ENCODE data around the gene KRTAP3-2.

The KRTAP3-2 gene

DNA sequence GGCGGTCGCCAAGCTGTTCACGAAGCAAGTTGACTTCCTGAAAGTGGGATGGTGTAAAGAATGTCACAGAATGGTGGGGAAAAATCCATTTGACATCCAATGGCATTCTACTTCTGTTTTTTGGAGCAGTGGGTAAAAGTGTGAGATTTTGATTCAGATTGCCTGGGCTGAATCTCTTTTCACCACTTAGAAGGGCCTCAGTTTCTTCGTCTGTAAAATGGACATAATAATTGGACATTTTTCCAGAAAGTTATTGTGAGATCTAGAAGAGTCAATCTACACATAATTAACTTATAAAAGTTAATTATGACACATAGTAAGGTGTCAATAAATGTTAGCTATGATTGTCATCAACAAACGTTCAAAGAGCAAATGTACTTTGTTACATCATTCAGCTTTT is 18.6 kb downstream of the KRTAP3-2 start:
- TF ChIP-seq, protein P1, sequence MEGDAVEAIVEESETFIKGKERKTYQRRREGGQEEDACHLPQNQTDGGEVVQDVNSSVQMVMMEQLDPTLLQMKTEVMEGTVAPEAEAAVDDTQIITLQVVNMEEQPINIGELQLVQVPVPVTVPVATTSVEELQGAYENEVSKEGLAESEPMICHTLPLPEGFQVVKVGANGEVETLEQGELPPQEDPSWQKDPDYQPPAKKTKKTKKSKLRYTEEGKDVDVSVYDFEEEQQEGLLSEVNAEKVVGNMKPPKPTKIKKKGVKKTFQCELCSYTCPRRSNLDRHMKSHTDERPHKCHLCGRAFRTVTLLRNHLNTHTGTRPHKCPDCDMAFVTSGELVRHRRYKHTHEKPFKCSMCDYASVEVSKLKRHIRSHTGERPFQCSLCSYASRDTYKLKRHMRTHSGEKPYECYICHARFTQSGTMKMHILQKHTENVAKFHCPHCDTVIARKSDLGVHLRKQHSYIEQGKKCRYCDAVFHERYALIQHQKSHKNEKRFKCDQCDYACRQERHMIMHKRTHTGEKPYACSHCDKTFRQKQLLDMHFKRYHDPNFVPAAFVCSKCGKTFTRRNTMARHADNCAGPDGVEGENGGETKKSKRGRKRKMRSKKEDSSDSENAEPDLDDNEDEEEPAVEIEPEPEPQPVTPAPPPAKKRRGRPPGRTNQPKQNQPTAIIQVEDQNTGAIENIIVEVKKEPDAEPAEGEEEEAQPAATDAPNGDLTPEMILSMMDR (IDR thresholded peaks at IDR 0.05; ENCODE audit: borderline replicate concordance, insufficient read depth, low read depth, low read length), result no peak
- H3K4me3 ChIP-seq (ENCODE audit: low read depth, low read length), result no peak overlapping the region

DNA sequence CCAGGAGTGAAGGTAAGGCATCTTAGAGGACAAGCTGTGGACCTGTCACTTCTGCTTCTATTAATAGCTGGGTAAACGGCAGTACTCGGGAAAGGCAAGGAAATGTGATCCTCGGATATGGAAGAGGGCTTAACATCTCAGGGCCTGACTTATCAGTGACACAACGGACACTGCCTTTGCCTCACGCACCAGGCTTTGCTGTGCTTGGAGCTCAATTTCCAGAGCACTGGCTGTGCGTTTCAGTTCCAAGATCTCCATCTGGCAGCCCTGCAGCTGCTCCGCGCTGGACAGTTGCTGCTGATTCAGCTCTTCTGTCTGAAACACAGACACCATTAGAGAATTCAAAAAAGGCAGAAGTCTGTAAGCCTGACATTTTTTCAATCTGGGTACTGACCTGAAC is 19.1 kb downstream of the KRTAP3-2 start:
- TF ChIP-seq, protein P1 (IDR thresholded peaks at IDR 0.05; ENCODE audit: borderline replicate concordance, insufficient read depth, low read depth, low read length), result no peak
- H3K4me3 ChIP-seq (ENCODE audit: low read depth, low read length), result no peak overlapping the region

DNA sequence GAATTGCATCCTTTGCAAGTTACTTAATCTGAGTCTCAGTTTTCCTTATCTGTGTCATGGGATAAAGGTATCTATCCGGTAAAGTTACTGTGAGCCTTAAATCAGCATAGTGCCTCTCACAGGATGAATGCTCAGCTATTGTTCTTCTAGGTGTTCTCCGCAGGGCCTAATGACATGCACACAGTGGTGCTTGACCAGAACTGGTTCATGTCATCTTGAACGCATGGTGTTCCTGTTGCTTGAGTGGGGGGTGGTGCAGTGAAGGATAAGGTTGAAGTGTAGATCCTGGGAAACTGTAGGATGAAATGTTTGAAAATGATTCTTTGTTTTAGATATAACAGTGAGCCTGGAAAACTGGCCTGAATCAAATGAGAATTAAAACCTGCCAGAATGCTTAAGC is 19.6 kb downstream of the KRTAP3-2 start:
- TF ChIP-seq, protein P1 (IDR thresholded peaks at IDR 0.05; ENCODE audit: borderline replicate concordance, insufficient read depth, low read depth, low read length), result no peak
- no peak overlapping the region for H3K4me3 ChIP-seq (ENCODE audit: low read depth, low read length)

DNA sequence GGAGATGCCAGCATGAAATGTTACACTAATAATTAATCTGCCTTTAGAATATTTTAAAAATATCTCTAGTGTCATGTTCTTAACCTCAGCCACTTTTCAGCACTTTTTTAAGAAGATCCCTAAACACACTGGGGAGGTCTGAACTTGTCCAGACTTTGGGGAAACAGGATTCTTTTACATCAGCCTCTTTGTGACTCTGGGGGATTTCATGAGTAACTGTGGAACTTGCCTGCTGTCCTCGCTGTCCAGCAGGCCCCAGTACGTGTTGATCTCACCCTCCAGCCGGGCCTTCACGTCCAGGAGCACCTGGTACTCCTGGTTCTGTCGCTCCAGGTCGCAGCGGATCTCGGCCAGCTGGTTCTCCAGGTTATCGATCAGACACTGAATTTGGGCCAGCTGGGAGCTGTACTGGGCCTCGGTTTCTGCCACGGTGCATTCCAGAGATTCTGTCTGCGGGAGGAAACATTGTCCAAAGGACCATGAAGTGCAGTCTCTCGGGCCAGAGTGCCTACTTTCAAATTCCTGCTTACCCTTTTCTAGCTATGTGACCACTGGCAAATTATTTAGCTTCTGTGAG is 21.0 kb downstream of the KRTAP3-2 start:
- H3K4me3 ChIP-seq (ENCODE audit: low read depth, low read length), result no peak overlapping the region
- TF ChIP-seq, protein P1 (IDR thresholded peaks at IDR 0.05; ENCODE audit: borderline replicate concordance, insufficient read depth, low read depth, low read length), result no peak

DNA sequence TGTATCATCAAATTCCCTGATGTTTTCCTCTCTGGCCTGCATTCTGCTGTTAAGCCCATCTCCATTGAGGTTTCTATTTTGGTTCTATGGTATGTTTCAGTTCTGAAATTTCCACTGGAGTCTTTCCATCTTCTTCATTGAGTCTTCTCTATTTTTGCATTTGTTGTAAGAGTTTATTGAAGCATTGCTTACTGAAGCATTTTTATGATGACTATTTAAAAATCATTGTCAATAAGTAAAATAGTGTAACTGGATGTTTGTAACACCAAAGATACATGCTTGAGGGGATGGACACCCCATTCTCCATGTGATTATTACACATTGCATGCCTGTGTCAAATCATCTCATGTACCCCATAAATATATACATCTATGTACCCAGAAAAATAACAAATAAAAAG is 24.2 kb downstream of the KRTAP3-2 start:
- TF ChIP-seq, protein P1 (IDR thresholded peaks at IDR 0.05; ENCODE audit: borderline replicate concordance, insufficient read depth, low read depth, low read length), result no peak
- H3K4me3 ChIP-seq (ENCODE audit: low read depth, low read length), result no peak overlapping the region

DNA sequence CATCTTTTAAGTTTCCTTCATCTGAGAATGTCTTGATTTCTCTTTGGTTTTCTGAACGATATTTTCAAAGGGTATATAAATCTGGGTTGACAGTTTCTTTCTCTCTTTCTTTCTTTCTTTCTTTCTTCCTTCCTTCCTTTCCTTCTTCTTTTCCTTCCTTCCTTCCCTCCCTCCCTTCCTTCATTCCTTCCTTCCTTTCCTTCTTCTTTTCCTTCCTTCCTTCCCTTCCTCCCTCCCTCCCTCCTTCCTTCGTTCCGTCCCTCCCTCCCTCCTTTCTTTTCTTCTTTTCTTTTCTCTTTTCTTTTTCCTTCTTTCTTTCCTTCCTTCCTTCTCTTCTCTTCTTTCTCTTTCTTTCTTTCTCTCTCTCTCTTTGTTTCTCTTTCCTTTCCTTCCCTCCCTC is 25.3 kb downstream of the KRTAP3-2 start:
- no peak overlapping the region for H3K4me3 ChIP-seq (ENCODE audit: low read depth, low read length)
- TF ChIP-seq, protein P1 (IDR thresholded peaks at IDR 0.05; ENCODE audit: borderline replicate concordance, insufficient read depth, low read depth, low read length), result no peak

DNA sequence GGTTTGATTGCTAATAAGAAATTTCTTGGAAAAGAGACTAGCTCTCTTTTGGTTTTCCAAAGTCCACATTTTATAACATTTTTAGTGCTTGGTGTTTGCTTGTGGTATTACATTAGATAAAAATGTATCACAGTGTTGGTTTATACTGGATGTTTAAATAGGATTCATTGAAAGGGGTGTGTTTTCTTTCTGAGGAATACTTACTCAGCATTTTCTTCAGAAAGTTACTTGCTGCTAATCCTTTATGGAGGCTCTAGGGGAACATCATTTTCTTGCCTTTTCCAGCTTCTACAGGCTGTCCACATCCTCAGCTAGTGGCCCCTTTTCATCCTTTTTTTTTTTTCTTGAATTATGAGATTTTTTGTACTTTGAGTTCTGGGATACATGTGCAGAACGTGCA is 32.1 kb downstream of the KRTAP3-2 start:
- TF ChIP-seq, protein P1 (IDR thresholded peaks at IDR 0.05; ENCODE audit: borderline replicate concordance, insufficient read depth, low read depth, low read length), result no peak

More for the DNA sequence above, 32.1 kb downstream of the KRTAP3-2 start:
- no peak overlapping the region for H3K4me3 ChIP-seq (ENCODE audit: low read depth, low read length)

Measured in GM12875 (cell line).